HepG2 (cell line): Measurements from ENCODE around the gene SHC1. TPM values are rescaled to one million over a fixed set of nuclear protein-coding genes. Genes with fewer than 3 reads are reported as not detected.

Source experiments
- ATAD3A ChIP-seq: sonication (generic); formaldehyde crosslinking; IDR thresholded peaks from 2 replicates; pipeline ENCODE4 v1.4.0; 2020; ENCODE audit warnings: missing genetic modification reagents
- BCL6 ChIP-seq: IDR thresholded peaks from 2 replicates; pipeline ENCODE4 v1.6.1; 2016; ENCODE audit warnings: missing genetic modification reagents, missing compliant biosample characterization
- CBX2 ChIP-seq, 2 experiments: fragments of 200-600 bp in 1 of 2; sonication (generic); formaldehyde crosslinking in 1 of 2; IDR thresholded peaks; 2 replicates each; pipeline versions ENCODE4 v1.7.0 to v1.8.1; 2018 to 2022; ENCODE audit warnings: low read depth in 2 of 2, low read length in 1 of 2, mild to moderate bottlenecking in 1 of 2, missing genetic modification reagents in 1 of 2
- HDAC2 ChIP-seq: sonication (generic); formaldehyde crosslinking; IDR thresholded peaks from 2 replicates; pipeline ENCODE4 v1.4.0; 2020; ENCODE audit warnings: missing genetic modification reagents
- HNRNPK ChIP-seq: fragments of 200-400 bp; formaldehyde crosslinking; IDR thresholded peaks from 2 replicates; pipeline ENCODE4 v1.6.1; 2018; ENCODE audit warnings: low read length, low read depth, moderate library complexity, mild to moderate bottlenecking; ENCODE audit not compliant: poor library complexity, severe bottlenecking
- KAT2B ChIP-seq: fragments of 150-350 bp; IDR thresholded peaks from 2 replicates; pipeline ENCODE4 v1.6.1; 2014; ENCODE audit warnings: low read depth, low read length, borderline replicate concordance
- MAZ ChIP-seq, 2 experiments: sonication (generic) in 1 of 2; formaldehyde crosslinking in 1 of 2; IDR thresholded peaks; 2 replicates each; pipeline versions ENCODE4 v1.5.0 to v1.6.1; 2012 to 2020; ENCODE audit warnings: low read depth in 2 of 2, mild to moderate bottlenecking in 2 of 2, borderline replicate concordance in 1 of 2, improper control_type of control experiment in 1 of 2, low read length in 1 of 2, missing genetic modification reagents in 1 of 2, moderate library complexity in 1 of 2
- MED13 ChIP-seq: sonication (generic); formaldehyde crosslinking; IDR thresholded peaks from 2 replicates; pipeline ENCODE4 v1.5.0; 2020; ENCODE audit warnings: missing genetic modification reagents
- SRF ChIP-seq: IDR thresholded peaks from 2 replicates; pipeline ENCODE4 v1.6.1; 2011; ENCODE audit warnings: mild to moderate bottlenecking, low read depth, low read length, moderate library complexity
- TBX3 ChIP-seq: fragments of 450-650 bp; IDR thresholded peaks from 2 replicates; pipeline ENCODE4 v1.6.1; 2017; ENCODE audit warnings: antibody characterized with exemption, mild to moderate bottlenecking, inconsistent platforms, borderline replicate concordance
- XBP1 ChIP-seq: sonication (generic); formaldehyde crosslinking; IDR thresholded peaks from 2 replicates; pipeline ENCODE4 v1.5.0; 2020; ENCODE audit warnings: missing genetic modification reagents
- ZBTB1 ChIP-seq: sonication (generic); formaldehyde crosslinking; IDR thresholded peaks from 2 replicates; pipeline ENCODE4 v1.4.0; 2020; ENCODE audit warnings: missing genetic modification reagents, borderline replicate concordance
- ZBTB7A ChIP-seq: sonication (generic); formaldehyde crosslinking; IDR thresholded peaks from 2 replicates; pipeline ENCODE4 v1.8.0; 2022; ENCODE audit warnings: mild to moderate bottlenecking, missing genetic modification reagents
- ZFP1 ChIP-seq: IDR thresholded peaks from 2 replicates; pipeline ENCODE4 v1.6.1; 2016
- ZFX ChIP-seq: sonication (generic); formaldehyde crosslinking; IDR thresholded peaks from 2 replicates; pipeline ENCODE4 v1.4.0; 2020; ENCODE audit warnings: mild to moderate bottlenecking, low read depth, missing genetic modification reagents, moderate library complexity
- ZFY ChIP-seq: sonication (generic); formaldehyde crosslinking; IDR thresholded peaks from 2 replicates; pipeline ENCODE4 v1.4.0; 2020; ENCODE audit warnings: missing genetic modification reagents
- ZNF138 ChIP-seq: sonication (generic); formaldehyde crosslinking; IDR thresholded peaks from 2 replicates; pipeline ENCODE4 v1.5.0; 2020; ENCODE audit warnings: mild to moderate bottlenecking, low read depth, missing genetic modification reagents
- ZNF160 ChIP-seq: sonication (generic); formaldehyde crosslinking; IDR thresholded peaks from 2 replicates; pipeline ENCODE4 v1.8.0; 2022; ENCODE audit warnings: mild to moderate bottlenecking, inconsistent platforms, missing genetic modification reagents
- ZNF235 ChIP-seq: sonication (generic); formaldehyde crosslinking; IDR thresholded peaks from 2 replicates; pipeline ENCODE4 v1.8.1; 2023; ENCODE audit warnings: mild to moderate bottlenecking, missing genetic modification reagents, borderline replicate concordance
- ZNF335 ChIP-seq: sonication (generic); formaldehyde crosslinking; IDR thresholded peaks from 2 replicates; pipeline ENCODE4 v1.4.0; 2020; ENCODE audit warnings: missing genetic modification reagents
- ZNF432 ChIP-seq: sonication (generic); formaldehyde crosslinking; IDR thresholded peaks from 2 replicates; pipeline ENCODE4 v1.5.0; 2020; ENCODE audit warnings: missing genetic modification reagents, mild to moderate bottlenecking, borderline replicate concordance
- ZNF496 ChIP-seq: sonication (generic); formaldehyde crosslinking; IDR thresholded peaks from 2 replicates; pipeline ENCODE4 v1.8.1; 2023; ENCODE audit warnings: mild to moderate bottlenecking, moderate library complexity, missing genetic modification reagents; ENCODE audit not compliant: insufficient replicate concordance
- ZNF552 ChIP-seq: sonication (generic); formaldehyde crosslinking; IDR thresholded peaks from 2 replicates; pipeline ENCODE4 v1.9.0; 2022; ENCODE audit warnings: missing genetic modification reagents, mild to moderate bottlenecking, borderline replicate concordance
- polyA plus RNA-seq, 8 experiments: library from polyadenylated mRNA; depleted of rRNA in 3 of 8; stranded (reverse) in 7 of 8; unstranded in 1 of 8; fragments of >200 nt; fragmentation: Illumina TruSeq in 4 of 8; extraction: Trizol in 4 of 8; gene quantifications; 2 replicates each; pipeline versions ENCODE4 v1.2.1 to v1.2.3, GENCODE V29; 2011 to 2016; ENCODE audit warnings: low read depth in 4 of 8, missing spikeins in 1 of 8, mixed read lengths in 1 of 8; ENCODE audit not compliant: insufficient read depth in 1 of 8
- total RNA-seq, 5 experiments: library from RNA; depleted of rRNA; stranded (reverse); fragments of >200 nt; fragmentation: Illumina TruSeq; extraction: Trizol; gene quantifications; 2 replicates each; pipeline ENCODE4 v1.2.3, GENCODE V29; 2016; ENCODE audit warnings: low read depth in 1 of 5
- TF ChIP-seq, protein P1 (sequence below): IDR thresholded peaks from 2 replicates; pipeline ENCODE4 v1.6.1; 2016
- TF ChIP-seq, protein P2 (sequence below): sonication (generic); formaldehyde crosslinking; IDR thresholded peaks from 2 replicates; pipeline ENCODE4 v1.8.0; 2022; ENCODE audit warnings: low read depth, missing genetic modification reagents
- TF ChIP-seq, protein P3 (sequence below): IDR thresholded peaks from 2 replicates; pipeline ENCODE4 v1.6.1; 2016; ENCODE audit warnings: missing genetic modification reagents, missing compliant biosample characterization
- TF ChIP-seq, protein P4 (sequence below): sonication (generic); formaldehyde crosslinking; IDR thresholded peaks from 2 replicates; pipeline ENCODE4 v1.5.0; 2020; ENCODE audit warnings: missing genetic modification reagents

Gene SHC1
- total and polyA plus RNA-seq, 2 of the 13 experiments (the other 11 are each of a cell fraction or from before 2014, with no cell fraction given): 52.0 to 137 TPM

DNA sequence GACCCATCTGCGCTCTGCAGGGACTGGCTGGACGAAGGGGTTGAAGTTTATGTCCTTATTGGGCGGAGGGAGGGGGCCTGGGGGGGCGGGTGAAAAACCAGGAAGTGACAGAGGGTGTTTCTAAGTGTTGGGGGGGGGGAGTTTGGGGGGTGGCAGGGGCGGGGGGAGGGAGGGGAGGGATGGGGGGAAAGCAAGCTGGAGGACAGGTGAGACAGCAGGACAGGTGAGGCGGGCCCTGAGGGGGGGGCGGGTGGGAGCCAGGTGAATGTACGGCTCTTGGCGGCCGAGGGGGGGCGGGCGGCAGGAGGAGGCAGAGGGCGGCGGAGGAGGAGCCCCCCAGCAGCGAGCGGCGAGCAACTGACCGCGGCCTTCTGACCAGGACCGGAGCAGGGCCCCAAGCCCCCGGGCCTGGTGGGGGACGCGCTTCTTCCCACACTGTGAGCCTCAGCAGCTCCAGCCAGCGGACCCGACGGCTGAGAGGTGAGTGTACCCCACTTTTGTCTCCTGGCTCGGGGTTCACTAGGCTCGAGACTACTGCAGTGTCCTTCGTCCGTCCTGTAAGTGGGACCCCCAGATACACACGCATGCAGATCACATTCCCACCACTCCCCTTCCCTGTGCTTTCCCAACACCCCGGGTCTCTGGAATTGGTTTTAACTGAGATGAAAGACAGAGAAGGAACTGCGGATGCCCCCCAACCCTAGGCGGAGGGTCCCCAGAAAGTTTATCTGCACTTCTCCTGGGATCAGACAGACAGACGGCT lies 32.1 kb upstream of the SHC1 start, which contains the start of gene ZBTB7B (continued):
- TF ChIP-seq ZNF335 (no peak), TBX3 (no peak), HNRNPK (no peak), ZNF138 (no peak), ATAD3A (CRISPR knock-in tag) (no peak), BCL6 (CRISPR knock-in tag) (no peak), ZNF160 (CRISPR knock-in tag) (no peak), MAZ (IDR thresholded peaks at IDR 0.05; ENCODE audit: borderline replicate concordance, low read depth, low read length) (no peak), MAZ (CRISPR knock-in tag; IDR thresholded peaks at IDR 0.05; ENCODE audit: low read depth) (no peak), SRF (0 out of 2 replicates have a peak, but pooled peaks have one; percentile 18), ZNF432 (CRISPR knock-in tag) (no peak), HDAC2 (CRISPR knock-in tag) (no peak), XBP1 (CRISPR knock-in tag) (no peak), KAT2B (no peak), MED13 (no peak), ZBTB1 (CRISPR knock-in tag) (no peak), ZFP1 (CRISPR knock-in tag) (no peak), ZBTB7A (CRISPR knock-in tag) (0 out of 2 replicates have a peak, but pooled peaks have one; percentile 21), CBX2 (IDR thresholded peaks at IDR 0.05; ENCODE audit: low read depth, low read length) (no peak), CBX2 (CRISPR knock-in tag; IDR thresholded peaks at IDR 0.05; ENCODE audit: low read depth) (no peak), ZFX (CRISPR knock-in tag) (peak; percentile 29; the same call in 1 of the 2 replicates), ZNF235 (CRISPR knock-in tag) (peak; percentile 2; the same call in 1 of the 2 replicates), ZNF496 (CRISPR knock-in tag) (no peak), ZNF552 (CRISPR knock-in tag) (no peak), ZFY (CRISPR knock-in tag) (peak; percentile 64)
- TF ChIP-seq, protein P1, sequence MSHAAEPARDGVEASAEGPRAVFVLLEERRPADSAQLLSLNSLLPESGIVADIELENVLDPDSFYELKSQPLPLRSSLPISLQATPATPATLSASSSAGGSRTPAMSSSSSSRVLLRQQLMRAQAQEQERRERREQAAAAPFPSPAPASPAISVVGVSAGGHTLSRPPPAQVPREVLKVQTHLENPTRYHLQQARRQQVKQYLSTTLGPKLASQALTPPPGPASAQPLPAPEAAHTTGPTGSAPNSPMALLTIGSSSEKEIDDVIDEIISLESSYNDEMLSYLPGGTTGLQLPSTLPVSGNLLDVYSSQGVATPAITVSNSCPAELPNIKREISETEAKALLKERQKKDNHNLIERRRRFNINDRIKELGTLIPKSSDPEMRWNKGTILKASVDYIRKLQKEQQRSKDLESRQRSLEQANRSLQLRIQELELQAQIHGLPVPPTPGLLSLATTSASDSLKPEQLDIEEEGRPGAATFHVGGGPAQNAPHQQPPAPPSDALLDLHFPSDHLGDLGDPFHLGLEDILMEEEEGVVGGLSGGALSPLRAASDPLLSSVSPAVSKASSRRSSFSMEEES (CRISPR knock-in tag): no peak
- TF ChIP-seq, protein P2, sequence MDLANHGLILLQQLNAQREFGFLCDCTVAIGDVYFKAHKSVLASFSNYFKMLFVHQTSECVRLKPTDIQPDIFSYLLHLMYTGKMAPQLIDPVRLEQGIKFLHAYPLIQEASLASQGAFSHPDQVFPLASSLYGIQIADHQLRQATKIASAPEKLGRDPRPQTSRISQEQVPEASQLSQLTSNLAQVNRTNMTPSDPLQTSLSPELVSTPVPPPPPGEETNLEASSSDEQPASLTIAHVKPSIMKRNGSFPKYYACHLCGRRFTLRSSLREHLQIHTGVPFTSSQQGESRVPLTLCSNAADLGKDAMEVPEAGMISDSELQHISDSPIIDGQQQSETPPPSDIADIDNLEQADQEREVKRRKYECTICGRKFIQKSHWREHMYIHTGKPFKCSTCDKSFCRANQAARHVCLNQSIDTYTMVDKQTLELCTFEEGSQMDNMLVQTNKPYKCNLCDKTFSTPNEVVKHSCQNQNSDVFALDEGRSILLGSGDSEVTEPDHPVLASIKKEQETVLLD: no peak
- TF ChIP-seq, protein P3, sequence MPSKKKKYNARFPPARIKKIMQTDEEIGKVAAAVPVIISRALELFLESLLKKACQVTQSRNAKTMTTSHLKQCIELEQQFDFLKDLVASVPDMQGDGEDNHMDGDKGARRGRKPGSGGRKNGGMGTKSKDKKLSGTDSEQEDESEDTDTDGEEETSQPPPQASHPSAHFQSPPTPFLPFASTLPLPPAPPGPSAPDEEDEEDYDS (CRISPR knock-in tag): no peak
- TF ChIP-seq, protein P4, sequence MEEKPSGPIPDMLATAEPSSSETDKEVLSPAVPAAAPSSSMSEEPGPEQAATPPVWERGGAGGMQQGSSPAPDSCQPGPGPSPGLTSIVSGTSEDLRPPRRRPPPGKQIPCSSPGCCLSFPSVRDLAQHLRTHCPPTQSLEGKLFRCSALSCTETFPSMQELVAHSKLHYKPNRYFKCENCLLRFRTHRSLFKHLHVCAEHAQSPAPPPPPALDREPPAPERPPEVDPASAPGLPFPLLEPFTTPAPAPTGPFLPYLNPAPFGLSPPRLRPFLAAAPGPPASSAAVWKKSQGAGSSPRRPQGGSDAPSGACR (CRISPR knock-in tag): no peak
